Liver (tissue), 2 donors: ENCODE data around the gene SLC5A6.

Experiments
- CTCF ChIP-seq: fragments of 150-350 bp; IDR thresholded peaks from 2 replicates; pipeline ENCODE4 v1.5.1; 2017; ENCODE audit warnings: improper control_type of control experiment, low read depth, low read length; ENCODE audit not compliant: missing input control
- MAX ChIP-seq: IDR thresholded peaks from 2 replicates; pipeline ENCODE4 v1.6.1; 2016; ENCODE audit warnings: antibody characterized with exemption
- donor health status: healthy.

- TF ChIP-seq MAX: no peak
- no peak for TF ChIP-seq CTCF
Measured at GRCh38 chr2:27209621-27210401, 2.3 kb downstream of the SLC5A6 start.
